Mesenchymal stem cell (in vitro differentiated cells and primary cell): ENCODE results near the gene BPIFB1.

ENCODE experiments used
- DNase-seq: peaks from one replicate; pipeline ENCODE4 v3.0.0-alpha.2; 2013
- H2AFZ ChIP-seq: one replicate; pipeline ENCODE4 v1.6.1; 2013; ENCODE audit warnings: low read depth, mild to moderate bottlenecking, control low read depth, inconsistent platforms, low read length, moderate library complexity
- H2AK5ac ChIP-seq: 2 replicates; pipeline ENCODE4 v1.6.1; 2013; ENCODE audit warnings: low read length, moderate library complexity, mild to moderate bottlenecking, inconsistent platforms; ENCODE audit not compliant: severe bottlenecking
- H2BK120ac ChIP-seq: one replicate; pipeline ENCODE4 v1.6.1; 2013; ENCODE audit warnings: low read depth, mild to moderate bottlenecking, inconsistent platforms, low read length, moderate library complexity
- H2BK12ac ChIP-seq, 2 experiments: one replicate each; pipeline ENCODE4 v1.6.1; 2013; ENCODE audit warnings: inconsistent platforms in 2 of 2, low read length in 2 of 2, mild to moderate bottlenecking in 2 of 2, moderate library complexity in 2 of 2, control low read depth in 1 of 2
- H2BK15ac ChIP-seq: one replicate; pipeline ENCODE4 v1.6.1; 2013; ENCODE audit warnings: mild to moderate bottlenecking, low read depth, inconsistent platforms; ENCODE audit not compliant: poor library complexity, severe bottlenecking
- H2BK5ac ChIP-seq: 2 replicates; pipeline ENCODE4 v1.6.1; 2013; ENCODE audit warnings: low read depth, mild to moderate bottlenecking, low read length, control low read depth, inconsistent platforms; ENCODE audit not compliant: poor library complexity, severe bottlenecking
- H3K14ac ChIP-seq, 2 experiments: one replicate each; pipeline ENCODE4 v1.6.1; 2013; ENCODE audit warnings: inconsistent platforms in 2 of 2, low read length in 2 of 2, control low read depth in 1 of 2, mild to moderate bottlenecking in 1 of 2, moderate library complexity in 1 of 2
- H3K18ac ChIP-seq, 2 experiments: one replicate each; pipeline ENCODE4 v1.6.1; 2013; ENCODE audit warnings: inconsistent platforms in 2 of 2, low read length in 2 of 2, control low read depth in 1 of 2, low read depth in 1 of 2, mild to moderate bottlenecking in 1 of 2
- H3K23ac ChIP-seq, 2 experiments: one replicate each; pipeline ENCODE4 v1.6.1; 2013; ENCODE audit warnings: inconsistent platforms in 2 of 2, low read length in 2 of 2, mild to moderate bottlenecking in 2 of 2, moderate library complexity in 2 of 2, control low read depth in 1 of 2
- H3K27ac ChIP-seq: 2 replicates; pipeline ENCODE4 v1.5.1; 2013; ENCODE audit warnings: mild to moderate bottlenecking, moderate library complexity, low read length, control low read depth, inconsistent platforms; ENCODE audit not compliant: poor library complexity, severe bottlenecking
- H3K27me3 ChIP-seq, 2 experiments: 2 replicates each; pipeline versions ENCODE4 v1.6.1 to v1.7.0; 2013; ENCODE audit warnings: low read length in 2 of 2, mild to moderate bottlenecking in 2 of 2, moderate library complexity in 2 of 2, control low read depth in 1 of 2, inconsistent platforms in 1 of 2; ENCODE audit not compliant: control insufficient read depth in 1 of 2, insufficient read depth in 1 of 2
- H3K36me3 ChIP-seq, 2 experiments: 2 replicates each; pipeline versions ENCODE4 v1.6.1 to v1.7.0; 2013; ENCODE audit warnings: low read length in 2 of 2, control low read depth in 1 of 2, inconsistent platforms in 1 of 2, low read depth in 1 of 2, mild to moderate bottlenecking in 1 of 2; ENCODE audit not compliant: insufficient read depth in 2 of 2, control insufficient read depth in 1 of 2
- H3K4ac ChIP-seq, 2 experiments: one replicate each; pipeline ENCODE4 v1.6.1; 2013; ENCODE audit warnings: inconsistent platforms in 2 of 2, low read length in 2 of 2, mild to moderate bottlenecking in 2 of 2, moderate library complexity in 2 of 2, control low read depth in 1 of 2, low read depth in 1 of 2
- H3K4me1 ChIP-seq: 2 replicates; pipeline ENCODE4 v1.6.1; 2013; ENCODE audit warnings: low read depth, low read length, control low read depth; ENCODE audit not compliant: control insufficient read depth, insufficient read depth
- H3K4me2 ChIP-seq: 2 replicates; pipeline ENCODE4 v1.6.1; 2013; ENCODE audit warnings: low read length, mild to moderate bottlenecking, inconsistent platforms; ENCODE audit not compliant: poor library complexity, severe bottlenecking
- H3K4me3 ChIP-seq, 2 experiments: 2 replicates each; pipeline versions ENCODE4 v1.5.1 to v1.7.0; 2013; ENCODE audit warnings: low read length in 2 of 2, mild to moderate bottlenecking in 2 of 2, control low read depth in 1 of 2, low read depth in 1 of 2; ENCODE audit not compliant: insufficient read depth in 1 of 2
- H3K79me1 ChIP-seq: replicated peaks from 2 replicates; pipeline ENCODE4 v1.6.1; 2013; ENCODE audit warnings: mild to moderate bottlenecking, control low read depth, low read length, inconsistent platforms; ENCODE audit not compliant: poor library complexity, severe bottlenecking
- H3K9ac ChIP-seq: 2 replicates; pipeline ENCODE4 v1.7.0; 2013; ENCODE audit warnings: mild to moderate bottlenecking, low read length, moderate library complexity
- H3K9me3 ChIP-seq: 2 replicates; pipeline ENCODE4 v1.7.0; 2013; ENCODE audit warnings: mild to moderate bottlenecking, low read length; ENCODE audit not compliant: control insufficient read depth
- H4K8ac ChIP-seq: one replicate; pipeline ENCODE4 v1.6.1; 2013; ENCODE audit warnings: inconsistent platforms, mild to moderate bottlenecking, low read length, moderate library complexity
- H4K91ac ChIP-seq: one replicate; pipeline ENCODE4 v1.6.1; 2013; ENCODE audit warnings: mild to moderate bottlenecking, low read length, inconsistent platforms
- WGBS: methylation state at CpG from one replicate; pipeline ENCODE4 v1.1.7; 2013; ENCODE audit warnings: mixed read lengths; 5-methylcytosine and 5-hydroxymethylcytosine counted together

The BPIFB1 gene

GRCh38 chr20:33251496-33251895 lies 31.5 kb upstream of the BPIFB1 start:
- DNase-seq: no peak
- Histone ChIP-seq H2BK120ac (no peak overlapping the region), H2AK5ac (no peak overlapping the region), H3K18ac (no peak overlapping the region), H3K27me3 (peaks cover 4 to 24% of the 10 kb centered on the region in 2 experiments), H3K79me1 (no peaks in the 10 kb centered on the region), H2BK15ac (no peak overlapping the region), H3K14ac (no peak overlapping the region), H4K8ac (no peak overlapping the region), H3K27ac (no peak overlapping the region), H3K4me1 (no peaks in the 10 kb centered on the region), H3K9ac (no peak overlapping the region), H4K91ac (no peak overlapping the region), H3K36me3 (no peaks in the 10 kb centered on the region), H3K9me3 (no peaks in the 10 kb centered on the region), H3K4ac (no peak overlapping the region), H2BK12ac (no peak overlapping the region), H2BK5ac (no peak overlapping the region), H3K4me3 (no peak overlapping the region), H3K4me2 (no peak overlapping the region), H2AFZ (no peak overlapping the region), H3K23ac (no peak overlapping the region)
- WGBS: 80% methylated on average over 3 of the region's 3 CpGs

GRCh38 chr20:33252460-33252859 lies 30.6 kb upstream of the BPIFB1 start:
- no peak overlapping the region for H3K23ac ChIP-seq
- no peak overlapping the region for H2BK12ac ChIP-seq
- no peak overlapping the region for H3K4me3 ChIP-seq
- DNase-seq: no peak
- no peaks in the 10 kb centered on the region for H3K79me1 ChIP-seq
- H2BK5ac ChIP-seq: no peak overlapping the region
- peaks cover 4 to 24% of the 10 kb centered on the region in 2 experiments for H3K27me3 ChIP-seq
- H3K14ac ChIP-seq: no peak overlapping the region
- H3K4me2 ChIP-seq: no peak overlapping the region
- H3K18ac ChIP-seq: no peak overlapping the region
- no peak overlapping the region for H2BK15ac ChIP-seq
- H3K36me3 ChIP-seq: no peaks in the 10 kb centered on the region
- H2BK120ac ChIP-seq: no peak overlapping the region
- no peak overlapping the region for H3K27ac ChIP-seq
- no peak overlapping the region for H3K4ac ChIP-seq
- H3K9me3 ChIP-seq: no peaks in the 10 kb centered on the region
- H3K9ac ChIP-seq: no peak overlapping the region
- no peak overlapping the region for H2AFZ ChIP-seq
- no peak overlapping the region for H4K8ac ChIP-seq
- no peak overlapping the region for H4K91ac ChIP-seq
- no peak overlapping the region for H2AK5ac ChIP-seq
- no peaks in the 10 kb centered on the region for H3K4me1 ChIP-seq
- WGBS: 50% methylated on average over 2 of the region's 3 CpGs

GRCh38 chr20:33255005-33255404 lies 28.0 kb upstream of the BPIFB1 start:
- no peak overlapping the region for H2AFZ ChIP-seq
- H3K27ac ChIP-seq: no peak overlapping the region
- H2BK5ac ChIP-seq: no peak overlapping the region
- H3K14ac ChIP-seq: no peak overlapping the region
- no peak overlapping the region for H3K18ac ChIP-seq
- H3K9ac ChIP-seq: no peak overlapping the region
- no peaks in the 10 kb centered on the region for H3K4me1 ChIP-seq
- no peak overlapping the region for H3K4ac ChIP-seq
- H3K4me3 ChIP-seq: no peak overlapping the region
- H2BK15ac ChIP-seq: no peak overlapping the region
- 20% methylated on average over 1 of the region's 2 CpGs for WGBS
- peaks cover 0 to 4% of the 10 kb centered on the region in 2 experiments for H3K27me3 ChIP-seq
- H3K9me3 ChIP-seq: no peaks in the 10 kb centered on the region
- no peak overlapping the region for H2BK120ac ChIP-seq
- no peak overlapping the region for H4K8ac ChIP-seq
- DNase-seq: no peak
- H3K79me1 ChIP-seq: no peaks in the 10 kb centered on the region
- no peak overlapping the region for H3K23ac ChIP-seq
- no peak overlapping the region for H2AK5ac ChIP-seq
- no peak overlapping the region for H3K4me2 ChIP-seq
- H4K91ac ChIP-seq: no peak overlapping the region
- H3K36me3 ChIP-seq: no peaks in the 10 kb centered on the region
- H2BK12ac ChIP-seq: no peak overlapping the region

GRCh38 chr20:33257237-33257636 lies 25.8 kb upstream of the BPIFB1 start:
- H3K27ac ChIP-seq: no peak overlapping the region
- no peak overlapping the region for H2BK5ac ChIP-seq
- H2AK5ac ChIP-seq: no peak overlapping the region
- no peak overlapping the region for H3K4me2 ChIP-seq
- H3K4ac ChIP-seq: no peak overlapping the region
- H3K9me3 ChIP-seq: no peaks in the 10 kb centered on the region
- no peak overlapping the region for H3K14ac ChIP-seq
- no peak overlapping the region for H2BK15ac ChIP-seq
- 80% methylated on average over 5 of the region's 5 CpGs for WGBS
- no peaks in the 10 kb centered on the region for H3K4me1 ChIP-seq
- H2AFZ ChIP-seq: no peak overlapping the region
- H2BK120ac ChIP-seq: no peak overlapping the region
- no peaks in the 10 kb centered on the region for H3K36me3 ChIP-seq
- H4K8ac ChIP-seq: no peak overlapping the region
- H3K18ac ChIP-seq: no peak overlapping the region
- no peak overlapping the region for H3K9ac ChIP-seq
- no peak overlapping the region for H3K23ac ChIP-seq
- H4K91ac ChIP-seq: no peak overlapping the region
- H2BK12ac ChIP-seq: no peak overlapping the region
- peaks cover 4 to 9% of the 10 kb centered on the region in 2 experiments for H3K27me3 ChIP-seq
- no peaks in the 10 kb centered on the region for H3K79me1 ChIP-seq
- H3K4me3 ChIP-seq: no peak overlapping the region
- no peak for DNase-seq
